Ovary (tissue), 9 donors: ENCODE data around the gene LSM14A. TPM values are rescaled to one million over a fixed set of nuclear protein-coding genes. Genes with fewer than 3 reads are reported as not detected.

ENCODE experiments used
- DNase-seq, 5 donors: peaks; one replicate each; pipeline ENCODE4 v3.0.0-alpha.2; 2019 to 2020
- H3K27ac ChIP-seq, 2 donors: fragments of 200-600 bp; one replicate each; pipeline versions ENCODE4 v1.5.1 to v1.8.0; 2019 to 2022
- H3K27me3 ChIP-seq: fragments of 200-600 bp; one replicate; pipeline ENCODE4 v1.8.0; 2022
- H3K36me3 ChIP-seq: fragments of 200-600 bp; sonication (generic); one replicate; pipeline ENCODE4 v1.5.1; 2019
- H3K4me1 ChIP-seq: one replicate; pipeline ENCODE4 v1.8.1; 2013; ENCODE audit warnings: mild to moderate bottlenecking, moderate library complexity; ENCODE audit not compliant: insufficient read depth
- H3K4me3 ChIP-seq: fragments of 200-600 bp; sonication (generic); one replicate; pipeline ENCODE4 v1.5.1; 2017
- H3K9me3 ChIP-seq, 2 donors: fragments of 200-600 bp in 1 of 2; sonication (generic) in 1 of 2; one replicate each; pipeline versions ENCODE4 v1.5.1 to v1.8.1; 2013 to 2019; ENCODE audit warnings: mild to moderate bottlenecking in 1 of 2, moderate library complexity in 1 of 2
- CTCF ChIP-seq, 3 donors: fragments of 450-650 bp in 2 of 3; fragments of 200-600 bp in 1 of 3; IDR thresholded peaks; one replicate each; pipeline versions ENCODE4 v1.5.1 to v1.8.0; 2016 to 2022; ENCODE audit warnings: antibody characterized with exemption in 3 of 3, mild to moderate bottlenecking in 1 of 3
- EP300 ChIP-seq: sonication (generic); formaldehyde crosslinking; IDR thresholded peaks from one replicate; pipeline ENCODE4 v1.6.1; 2017; ENCODE audit warnings: antibody characterized with exemption
- POLR2A ChIP-seq: fragments of 450-650 bp; IDR thresholded peaks from one replicate; pipeline ENCODE4 v1.6.1; 2017; ENCODE audit warnings: antibody characterized with exemption, mild to moderate bottlenecking, moderate library complexity
- WGBS, 3 donors: extraction: QIAGEN DNeasy Blood & Tissue Kit in 1 of 3; methylation state at CpG; one replicate each; pipeline versions ENCODE4 v1.1.5 to v1.1.7; 2013 to 2017; 5-methylcytosine and 5-hydroxymethylcytosine counted together
- intact Hi-C, 4 donors: fragments of 100-400 bp; cut with DNase I; formaldehyde crosslinking; loops; one replicate each; pipeline versions ENCODE4 v1.11.0 to v1.15.1; 2022 to 2023
- polyA plus RNA-seq, 2 donors: library from polyadenylated mRNA; stranded (reverse); fragments of 200-250 nt in 1 of 2; fragments of 350-450 nt in 1 of 2; fragmentation: Illumina TruSeq in 1 of 2; extraction: RNeasy Lipid Tissue Mini Kit (QIAGEN cat#74804) in 1 of 2; gene quantifications; one replicate each; pipeline ENCODE4 v1.2.3, GENCODE V29; 2013 to 2014
- total RNA-seq, 7 donors: library from RNA; depleted of rRNA in 2 of 7; stranded (reverse); fragments of >200 nt in 2 of 7; fragmentation: NEBNext Ultra II Directional in 3 of 7; extraction: Animal tissue kit (Norgen Biotek cat#: 25700) in 3 of 7; gene quantifications; one replicate each; pipeline versions ENCODE4 v1.1.0 to v1.2.4, GENCODE V29; 2016 to 2023
- donor health status: DM: no; HTN: no; CAD: no; lungs with moderate emphysema.
- donor health status: DM: no; HTN: no; CAD: no.
- donor health status: Bipolar disorder and iron deficiency.
- donor health status: DM: yes; HTN: yes; CAD: no.
- donor health status: DM: no; HTN: no; CAD: no.
- donor health status: DM: yes; HTN: yes; CAD: no.

Gene LSM14A
- total and polyA plus RNA-seq, 9 donors: 85.8 to 130 (median 114) TPM

DNA sequence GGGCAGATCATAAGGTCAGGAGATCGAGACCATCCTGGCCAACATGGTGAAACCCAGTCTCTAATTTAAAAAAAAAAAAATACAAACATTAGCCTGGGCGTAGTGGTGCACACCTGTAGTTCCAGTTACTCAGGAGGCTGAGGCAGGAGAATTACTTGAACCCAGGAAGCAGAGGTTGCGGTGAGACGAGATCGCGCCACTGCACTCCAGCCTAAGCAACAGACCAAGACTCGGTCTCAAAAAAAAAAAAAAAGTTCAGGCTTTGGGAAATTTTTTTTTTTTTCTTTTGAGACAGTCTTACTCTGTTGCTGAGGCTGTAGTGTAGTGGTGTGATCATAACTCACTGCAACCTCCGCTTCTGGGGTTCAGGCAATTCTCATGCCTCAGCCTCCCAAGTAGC lies 14.7 kb downstream of the LSM14A start:
- peaks cover 13% of the 10 kb centered on the region for H3K4me1 ChIP-seq
- H3K9me3 ChIP-seq: no peaks in the 10 kb centered on the region
- no peak for DNase-seq
- WGBS, 3 donors: 96 to 97% (median 96%) methylated on average over 8 of the region's 8 CpGs
- H3K36me3 ChIP-seq: no peaks in the 10 kb centered on the region
- no peaks in the 10 kb centered on the region for H3K27me3 ChIP-seq
- intact Hi-C loops: no loop called here
- TF ChIP-seq CTCF (IDR thresholded peaks at IDR 0.05) (no peak), POLR2A (no peak), EP300 (no peak)
- H3K27ac ChIP-seq: no peak overlapping the region
- no peak overlapping the region for H3K4me3 ChIP-seq

- no peaks in the 10 kb centered on the region for H3K27me3 ChIP-seq
- 87 to 91% (median 89%) methylated on average over 4 of the region's 4 CpGs for WGBS, 3 donors
These were observed 16.1 kb downstream of the LSM14A start for GRCh38 chr19:34188408-34188807.

GRCh38 chr19:34189199-34189916 lies 17.1 kb downstream of the LSM14A start:
- Histone ChIP-seq H3K27me3 (no peaks in the 10 kb centered on the region), H3K27ac (no peak overlapping the region), H3K36me3 (no peaks in the 10 kb centered on the region), H3K9me3 (no peaks in the 10 kb centered on the region), H3K4me1 (peaks cover 10% of the 10 kb centered on the region), H3K4me3 (no peak overlapping the region)
- 58 to 67% (median 65%) methylated on average over 2 of the region's 2 CpGs for WGBS, 3 donors
- intact Hi-C loops: no loop called here
- no peak for DNase-seq
- TF ChIP-seq EP300 (no peak), CTCF (IDR thresholded peaks at IDR 0.05) (no peak), POLR2A (no peak)

More at GRCh38 chr19:34188408-34188807, 16.1 kb downstream of the LSM14A start:
- no peak overlapping the region for H3K27ac ChIP-seq
- no peak overlapping the region for H3K4me3 ChIP-seq
- peaks cover 10% of the 10 kb centered on the region for H3K4me1 ChIP-seq
- H3K9me3 ChIP-seq: no peaks in the 10 kb centered on the region
- TF ChIP-seq POLR2A: no peak
- no peak for TF ChIP-seq EP300
- TF ChIP-seq CTCF (IDR thresholded peaks at IDR 0.05): no peak
- no peak for DNase-seq
- intact Hi-C loops: no loop called here
- H3K36me3 ChIP-seq: no peaks in the 10 kb centered on the region

DNA sequence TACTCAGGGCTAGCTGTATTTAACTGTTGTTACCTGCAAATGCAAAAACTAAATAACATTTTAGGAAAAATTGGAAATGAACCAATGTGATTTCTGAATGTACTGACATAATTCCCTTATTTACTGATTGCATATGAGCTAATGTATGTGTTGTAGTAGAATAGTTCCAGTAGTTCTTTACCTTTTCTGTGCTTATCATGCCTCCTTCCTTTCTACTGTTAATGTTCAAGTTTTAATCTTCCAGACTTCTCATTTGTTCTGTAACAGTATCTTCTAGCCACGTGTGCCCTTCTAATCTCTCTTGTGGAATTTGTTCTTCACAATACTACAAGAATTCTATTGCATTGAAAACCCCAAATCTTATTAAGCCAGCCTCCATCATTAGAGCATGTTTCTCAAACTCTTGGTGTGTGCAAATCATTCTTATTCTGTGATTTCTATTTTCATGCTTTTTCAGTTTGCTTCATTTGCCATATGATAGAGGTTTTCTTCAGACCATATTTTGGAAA lies 17.7 kb downstream of the LSM14A start:
- intact Hi-C loops: no loop called here
- Histone ChIP-seq H3K36me3 (no peaks in the 10 kb centered on the region), H3K4me3 (no peak overlapping the region), H3K27me3 (no peaks in the 10 kb centered on the region), H3K4me1 (peaks cover 9% of the 10 kb centered on the region), H3K27ac (no peak overlapping the region), H3K9me3 (no peaks in the 10 kb centered on the region)
- TF ChIP-seq EP300 (no peak), POLR2A (no peak), CTCF (IDR thresholded peaks at IDR 0.05) (no peak)
- whole genome bisulfite sequencing, 3 donors: 4 to 7% (median 4%) methylated on average over 1 of the region's 1 CpG
- no peak for DNase-seq
